HG02884 (cell line): ENCODE measurements around the gene BMPR1B.
"Not testable (repeated sequence)": the region's sequence is repeated elsewhere in the genome, so short reads cannot be mapped to it uniquely, and the experiment has no call there.

Experiments used
- ATAC-seq: cut with Tn5 transposase; IDR thresholded peaks from one replicate; pipeline ENCODE4 v1.9.1; 2021; ENCODE audit warnings: mild to moderate bottlenecking, moderate library complexity; ENCODE audit not compliant: unreplicated experiment

The BMPR1B gene

GRCh38 chr4:95020521-95020920 lies 262.8 kb downstream of the BMPR1B start:
- ATAC-seq = no peak

- no peak for ATAC-seq
Measured at GRCh38 chr4:95021099-95021498, 263.3 kb downstream of the BMPR1B start.

DNA sequence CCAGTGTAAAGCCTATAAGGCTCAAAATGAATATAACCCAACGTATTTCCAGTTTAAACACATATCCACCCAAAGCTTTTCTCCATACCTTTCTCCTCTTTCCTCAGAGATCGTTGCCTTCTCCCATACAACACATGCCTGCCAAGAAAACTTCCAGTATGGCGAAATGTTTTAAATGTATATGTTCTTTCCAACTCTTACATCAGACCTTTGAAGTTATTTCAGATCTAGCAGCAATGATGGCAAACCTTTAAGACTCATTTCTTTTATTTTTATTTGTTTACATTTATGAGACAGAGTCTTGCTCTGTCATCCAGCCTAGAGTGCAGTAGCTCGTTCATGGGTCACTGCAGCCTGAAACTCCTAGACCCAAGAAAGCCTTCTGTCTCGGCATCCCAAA lies 265.4 kb downstream of the BMPR1B start:
- no peak for ATAC-seq

- ATAC-seq = no peak
Measured at GRCh38 chr4:95027905-95028618, 270.3 kb downstream of the BMPR1B start.

DNA sequence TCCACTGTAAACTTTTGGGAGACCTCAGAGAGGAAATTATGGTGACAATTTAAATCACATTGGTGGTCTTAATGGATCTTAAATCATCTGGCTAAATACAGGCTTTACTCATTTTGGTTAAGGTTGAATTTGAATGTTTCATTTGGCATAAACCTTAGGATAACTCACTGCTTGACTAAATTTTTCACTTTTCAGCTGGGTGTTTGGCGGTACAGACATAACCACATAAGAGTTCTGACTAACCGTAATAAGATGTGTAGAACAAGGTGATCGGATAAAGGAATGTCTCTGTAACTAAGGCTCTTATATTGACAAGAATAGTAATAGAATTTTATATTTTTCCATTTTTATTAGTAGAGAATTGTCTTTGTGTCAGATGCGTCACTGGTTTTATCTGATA lies 281.0 kb downstream of the BMPR1B start:
- ATAC-seq = no peak

- no peak for ATAC-seq
Measured at GRCh38 chr4:95044324-95044837, 286.6 kb downstream of the BMPR1B start.

- ATAC-seq = no peak
Measured at GRCh38 chr4:95045429-95045828, 287.7 kb downstream of the BMPR1B start.

GRCh38 chr4:95048296-95048695 lies 290.5 kb downstream of the BMPR1B start:
- no peak for ATAC-seq

DNA sequence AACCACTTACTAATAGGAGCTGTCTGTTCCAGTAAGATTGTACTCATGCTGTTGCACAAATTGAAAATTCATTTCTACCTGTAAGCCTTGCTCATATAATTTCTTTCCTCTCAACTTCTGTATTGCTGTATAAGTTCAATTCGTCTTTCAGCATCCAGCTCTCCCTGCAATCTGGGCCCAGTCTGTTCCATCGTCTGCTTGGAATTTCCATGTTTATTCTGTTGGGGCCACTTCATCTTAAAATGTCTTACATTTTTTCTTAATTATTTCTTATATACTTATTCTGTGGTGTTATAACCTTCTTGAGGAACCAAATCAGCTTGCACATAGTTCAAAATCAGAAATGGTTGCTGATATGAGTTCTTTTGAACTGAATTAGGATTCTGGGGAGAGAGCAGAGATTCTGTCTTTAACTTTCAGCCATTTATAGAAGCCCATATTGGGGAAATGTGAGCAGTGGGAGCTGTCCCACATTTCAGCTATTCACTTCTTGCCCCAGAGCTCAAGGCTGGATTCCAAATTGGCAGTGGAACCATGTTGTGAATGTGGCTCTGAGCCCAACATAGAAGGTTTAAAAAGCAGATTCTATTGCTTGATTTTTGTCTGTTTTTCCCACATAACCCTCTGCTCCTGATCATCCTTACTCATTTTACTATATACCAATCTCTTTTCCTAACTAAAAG lies 291.9 kb downstream of the BMPR1B start:
- no peak for ATAC-seq

- ATAC-seq = no peak
Measured at GRCh38 chr4:95050980-95051701, 293.4 kb downstream of the BMPR1B start.

GRCh38 chr4:95051702-95052020 lies 293.9 kb downstream of the BMPR1B start:
- no peak for ATAC-seq

GRCh38 chr4:95058991-95059390 lies 301.2 kb downstream of the BMPR1B start:
- ATAC-seq = no peak

DNA sequence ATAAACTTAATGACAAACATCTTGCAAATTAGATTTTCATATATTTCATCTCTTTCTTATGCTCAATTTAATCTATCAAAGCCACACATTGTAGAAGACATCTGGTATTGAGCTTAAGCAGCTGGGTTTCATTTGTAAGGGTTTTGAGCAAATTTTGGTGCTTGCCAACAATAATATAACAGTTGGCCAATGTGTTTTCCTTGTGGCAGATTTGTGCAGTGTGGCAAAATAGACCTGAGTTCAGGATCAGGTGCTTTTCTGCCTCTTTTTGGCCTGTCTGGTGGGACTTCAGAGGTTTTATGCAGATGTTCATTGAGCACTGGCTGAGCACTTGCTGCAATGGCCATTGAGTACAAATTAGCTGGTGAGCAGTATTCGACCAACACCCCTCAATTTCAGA lies 301.9 kb downstream of the BMPR1B start:
- ATAC-seq = no peak

- no peak for ATAC-seq
Measured at GRCh38 chr4:95061220-95061619, 303.5 kb downstream of the BMPR1B start.

- ATAC-seq = not testable (repeated sequence)
Measured at GRCh38 chr4:95061801-95062200, 304.0 kb downstream of the BMPR1B start.

GRCh38 chr4:95066050-95066449 lies 308.3 kb downstream of the BMPR1B start:
- ATAC-seq = no peak

DNA sequence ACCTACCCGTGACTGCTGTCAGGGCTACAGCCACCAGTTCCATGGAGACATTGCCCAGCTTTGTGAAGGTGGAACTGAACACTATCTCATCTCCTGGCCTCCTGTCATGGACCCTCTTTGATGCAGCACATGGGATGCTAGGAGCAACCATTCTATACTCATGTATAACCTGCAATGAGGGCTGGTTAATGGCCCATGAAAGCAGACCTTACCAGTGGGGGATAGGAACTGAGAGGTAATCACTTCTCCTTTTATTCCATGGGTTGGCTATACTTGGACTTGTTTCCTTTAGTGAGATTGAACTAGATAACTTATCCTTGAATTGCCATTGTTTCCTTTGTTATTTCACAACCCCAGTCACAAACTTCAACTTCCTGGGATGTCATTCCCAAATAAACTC lies 310.6 kb downstream of the BMPR1B start:
- ATAC-seq = no peak

- ATAC-seq = no peak
Measured at GRCh38 chr4:95068818-95069478, 311.2 kb downstream of the BMPR1B start.

- ATAC-seq = no peak
Measured at GRCh38 chr4:95071851-95072250, 314.1 kb downstream of the BMPR1B start.

GRCh38 chr4:95073646-95074045 lies 315.9 kb downstream of the BMPR1B start:
- no peak for ATAC-seq

- ATAC-seq = no peak
Measured at GRCh38 chr4:95077864-95078263, 320.1 kb downstream of the BMPR1B start.
